Endothelial cell of umbilical vein (primary cell): ENCODE results near the gene CPEB2. TPM values are rescaled to one million over a fixed set of nuclear protein-coding genes. Genes with fewer than 3 reads are reported as not detected.

Experiments used
- BruUV-seq: library from RNA; stranded (reverse); fragments of 400-500 nt; replicated peaks from 2 replicates; lab custom pipeline; 2021; lab: Mats Ljungman, UMichigan
- CTCF ChIA-PET: fragments of 300-600, 350-600 bp; sonication (Branson Sonifier 250); formaldehyde crosslinking; loops from one replicate; lab custom pipeline; 2021; ENCODE audit warnings: antibody characterized with exemption, inconsistent platforms; lab: Charles Lee
- POLR2A ChIA-PET: fragments of 300-600, 350-600 bp; sonication (Branson Sonifier 250); formaldehyde crosslinking; loops from one replicate; lab custom pipeline; 2021; ENCODE audit warnings: antibody characterized with exemption, inconsistent platforms; lab: Charles Lee
- DNase-seq: peaks from one replicate; pipeline ENCODE4 v3.0.0-alpha.2; 2011; ENCODE audit warnings: low read depth, low spot score
- FAIRE-seq: peaks from 2 replicates; lab custom pipeline; 2011; peaks lifted over from hg19 to GRCh38; lab: Jason Lieb, UNC
- H2AFZ ChIP-seq: 2 replicates; pipeline ENCODE4 v1.6.0; 2012; ENCODE audit warnings: low read depth, low read length, control low read depth, inconsistent platforms
- H3K27ac ChIP-seq: 2 replicates; pipeline ENCODE4 v1.5.1; 2011; ENCODE audit warnings: low read depth, mild to moderate bottlenecking, control low read depth, low read length, moderate library complexity; ENCODE audit not compliant: insufficient read depth
- H3K27me3 ChIP-seq, 2 experiments: 2 replicates each; pipeline versions ENCODE4 v1.6.0 to v1.6.1; 2011; ENCODE audit warnings: low read length in 2 of 2, mixed read lengths in 1 of 2; ENCODE audit not compliant: control insufficient read depth in 2 of 2, insufficient read depth in 2 of 2
- H3K36me3 ChIP-seq, 2 experiments: 2 replicates in 1 of 2; 3 replicates in 1 of 2; pipeline ENCODE4 v1.5.1; 2011; ENCODE audit warnings: low read length in 2 of 2, mild to moderate bottlenecking in 1 of 2, moderate library complexity in 1 of 2; ENCODE audit not compliant: control insufficient read depth in 2 of 2, insufficient read depth in 2 of 2; ENCODE audit errors: extremely low read depth in 1 of 2
- H3K4me1 ChIP-seq: 3 replicates; pipeline ENCODE4 v1.5.1; 2011; ENCODE audit warnings: mild to moderate bottlenecking, low read length; ENCODE audit not compliant: control insufficient read depth, insufficient read depth; ENCODE audit errors: extremely low read depth
- H3K4me2 ChIP-seq: 2 replicates; pipeline ENCODE4 v1.6.1; 2011; ENCODE audit warnings: low read length, control low read depth, mixed read lengths; ENCODE audit not compliant: insufficient read depth
- H3K4me3 ChIP-seq, 3 experiments: fragments of 200-600 bp in 1 of 3; sonication (generic), shearing (Covaris generic) in 1 of 3; replicated peaks in 1 of 3; 2 replicates each; pipeline ENCODE4 v1.5.1; 2011 to 2016; ENCODE audit warnings: control low read depth in 3 of 3, low read length in 3 of 3, mild to moderate bottlenecking in 2 of 3, inconsistent platforms in 1 of 3, low read depth in 1 of 3, moderate library complexity in 1 of 3; ENCODE audit not compliant: insufficient read depth in 1 of 3
- H3K79me2 ChIP-seq: 2 replicates; pipeline ENCODE4 v1.6.0; 2012; ENCODE audit warnings: low read length, inconsistent platforms; ENCODE audit not compliant: control insufficient read depth, insufficient read depth
- H3K9ac ChIP-seq: replicated peaks from 2 replicates; pipeline ENCODE3; 2011; ENCODE audit warnings: low read length, control low read depth; ENCODE audit not compliant: insufficient read depth; ENCODE audit errors: extremely low read depth
- H3K9me1 ChIP-seq: replicated peaks from 3 replicates; pipeline ENCODE4 v1.6.0; 2011; ENCODE audit warnings: mild to moderate bottlenecking, low read length; ENCODE audit not compliant: control insufficient read depth, insufficient read depth; ENCODE audit errors: extremely low read depth
- H3K9me3 ChIP-seq: replicated peaks from 2 replicates; pipeline ENCODE4 v1.5.1; 2012; ENCODE audit warnings: low read length, inconsistent platforms; ENCODE audit not compliant: control insufficient read depth, insufficient read depth
- H4K20me1 ChIP-seq: replicated peaks from 2 replicates; pipeline ENCODE3; 2011; ENCODE audit warnings: mild to moderate bottlenecking, low read length; ENCODE audit not compliant: control insufficient read depth, insufficient read depth; ENCODE audit errors: extremely low read depth
- EZH2 ChIP-seq: IDR thresholded peaks from 2 replicates; pipeline ENCODE4 v1.6.1; 2012; ENCODE audit warnings: borderline replicate concordance, low read depth, mild to moderate bottlenecking, moderate library complexity, low read length, inconsistent platforms; ENCODE audit not compliant: severe bottlenecking
- FOS ChIP-seq: IDR thresholded peaks from 2 replicates; pipeline ENCODE4 v1.6.1; 2011; ENCODE audit warnings: mild to moderate bottlenecking, low read length, moderate library complexity, borderline replicate concordance; ENCODE audit not compliant: insufficient read depth
- GATA2 ChIP-seq: IDR thresholded peaks from 2 replicates; pipeline ENCODE4 v1.7.0; 2011; ENCODE audit warnings: low read depth, mild to moderate bottlenecking, moderate library complexity, mixed read lengths, low read length; ENCODE audit not compliant: insufficient read length, insufficient read depth
- JUN ChIP-seq: IDR thresholded peaks from 2 replicates; pipeline ENCODE4 v1.6.1; 2011; ENCODE audit warnings: borderline replicate concordance, low read depth; ENCODE audit not compliant: insufficient read length, insufficient read depth
- MYC ChIP-seq: IDR thresholded peaks from one replicate; pipeline ENCODE4 v1.6.1; 2011; ENCODE audit warnings: mild to moderate bottlenecking, low read depth, low read length
- POLR2A ChIP-seq: IDR thresholded peaks from 2 replicates; pipeline ENCODE4 v1.6.1; 2012; ENCODE audit warnings: low read depth, mild to moderate bottlenecking, control low read depth, low read length
- POLR2AphosphoS5 ChIP-seq: IDR thresholded peaks from 2 replicates; pipeline ENCODE4 v1.6.1; 2012; ENCODE audit warnings: low read depth, mild to moderate bottlenecking, control low read depth, low read length, moderate library complexity; ENCODE audit not compliant: insufficient read depth
- dilution Hi-C: fragments of 300-500 bp; cut with MboI; formaldehyde crosslinking; loops from one replicate; pipeline ENCODE4 v1.15.0; 2019; ENCODE audit warnings: low sequenced_read_pairs; ENCODE audit not compliant: extremely low pct_ligation_motif_present
- intact Hi-C: fragments of 100-400 bp; cut with micrococcal nuclease; formaldehyde crosslinking; loops from one replicate; pipeline ENCODE4 v1.10.0; 2022
- polyA plus RNA-seq, 4 experiments: library from polyadenylated mRNA; depleted of rRNA in 3 of 4; stranded (reverse) in 3 of 4; unstranded in 1 of 4; fragments of >200 nt; gene quantifications; 2 replicates each; pipeline versions ENCODE4 v1.2.1 to v1.2.3, GENCODE V29; 2011 to 2012; ENCODE audit warnings: missing spikeins in 1 of 4
- total RNA-seq: library from RNA; stranded (reverse); gene quantifications from 2 replicates; pipeline ENCODE4 v1.2.3, GENCODE V29; 2021
- TF ChIP-seq, protein P1 (sequence below): IDR thresholded peaks from 2 replicates; pipeline ENCODE4 v1.6.1; 2011; ENCODE audit not compliant: insufficient read depth, insufficient read length
- TF ChIP-seq, protein P2 (sequence below), 2 donors: IDR thresholded peaks; 1 replicate in 1 of 2; 2 replicates in 1 of 2; pipeline ENCODE4 v1.5.1; 2011; ENCODE audit warnings: low read length in 2 of 2, mild to moderate bottlenecking in 2 of 2, moderate library complexity in 2 of 2, control low read depth in 1 of 2, inconsistent platforms in 1 of 2, low read depth in 1 of 2; ENCODE audit not compliant: insufficient read depth in 1 of 2; ENCODE audit errors: extremely low read depth in 1 of 2

The CPEB2 gene
- total and polyA plus RNA-seq, 2 donors (not counting 3 experiments of a cell fraction or from before 2014, with no cell fraction given): 2.8 to 11.7 TPM

DNA sequence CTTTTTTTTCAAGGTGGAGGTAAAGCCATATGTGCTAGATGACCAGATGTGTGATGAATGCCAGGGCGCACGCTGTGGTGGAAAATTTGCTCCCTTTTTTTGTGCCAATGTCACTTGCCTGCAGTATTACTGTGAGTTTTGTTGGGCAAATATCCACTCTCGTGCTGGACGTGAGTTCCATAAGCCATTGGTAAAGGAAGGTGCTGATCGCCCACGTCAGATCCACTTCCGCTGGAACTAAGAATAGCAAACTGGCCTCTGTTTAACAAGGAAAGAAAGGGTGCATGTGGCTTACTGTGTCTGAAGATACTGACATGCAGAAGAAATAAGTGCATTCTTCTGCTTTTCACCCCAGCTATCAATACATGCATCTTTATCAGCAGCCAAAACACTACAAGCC lies 63.9 kb downstream of the CPEB2 start:
- peaks cover 0 to 2% of the 10 kb centered on the region in 2 experiments for H3K36me3 ChIP-seq
- FAIRE-seq: no peak
- no peaks in the 10 kb centered on the region for H3K9me3 ChIP-seq
- DNase-seq: no peak
- no peak overlapping the region for H3K27ac ChIP-seq
- dilution Hi-C loops: no loop called here
- POLR2A ChIA-PET: no interaction called here
- CTCF ChIA-PET: no interaction called here
- H3K4me1 ChIP-seq: no peaks in the 10 kb centered on the region
- intact Hi-C loops: no loop called here
- H3K27me3 ChIP-seq: no peaks in the 10 kb centered on the region
- H4K20me1 ChIP-seq: no peaks in the 10 kb centered on the region
- no peaks in the 10 kb centered on the region for H3K79me2 ChIP-seq
- no peaks in the 10 kb centered on the region for H3K9me1 ChIP-seq
- no TSS peak for BruUV-seq
- H3K4me3 ChIP-seq: no peak overlapping the region
- no peak overlapping the region for H2AFZ ChIP-seq
- no peak for TF ChIP-seq POLR2A
- TF ChIP-seq, protein P1, sequence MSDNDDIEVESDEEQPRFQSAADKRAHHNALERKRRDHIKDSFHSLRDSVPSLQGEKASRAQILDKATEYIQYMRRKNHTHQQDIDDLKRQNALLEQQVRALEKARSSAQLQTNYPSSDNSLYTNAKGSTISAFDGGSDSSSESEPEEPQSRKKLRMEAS: no peak
- no peak for TF ChIP-seq FOS
- TF ChIP-seq JUN: no peak
- no peak for TF ChIP-seq MYC
- TF ChIP-seq, protein P2, sequence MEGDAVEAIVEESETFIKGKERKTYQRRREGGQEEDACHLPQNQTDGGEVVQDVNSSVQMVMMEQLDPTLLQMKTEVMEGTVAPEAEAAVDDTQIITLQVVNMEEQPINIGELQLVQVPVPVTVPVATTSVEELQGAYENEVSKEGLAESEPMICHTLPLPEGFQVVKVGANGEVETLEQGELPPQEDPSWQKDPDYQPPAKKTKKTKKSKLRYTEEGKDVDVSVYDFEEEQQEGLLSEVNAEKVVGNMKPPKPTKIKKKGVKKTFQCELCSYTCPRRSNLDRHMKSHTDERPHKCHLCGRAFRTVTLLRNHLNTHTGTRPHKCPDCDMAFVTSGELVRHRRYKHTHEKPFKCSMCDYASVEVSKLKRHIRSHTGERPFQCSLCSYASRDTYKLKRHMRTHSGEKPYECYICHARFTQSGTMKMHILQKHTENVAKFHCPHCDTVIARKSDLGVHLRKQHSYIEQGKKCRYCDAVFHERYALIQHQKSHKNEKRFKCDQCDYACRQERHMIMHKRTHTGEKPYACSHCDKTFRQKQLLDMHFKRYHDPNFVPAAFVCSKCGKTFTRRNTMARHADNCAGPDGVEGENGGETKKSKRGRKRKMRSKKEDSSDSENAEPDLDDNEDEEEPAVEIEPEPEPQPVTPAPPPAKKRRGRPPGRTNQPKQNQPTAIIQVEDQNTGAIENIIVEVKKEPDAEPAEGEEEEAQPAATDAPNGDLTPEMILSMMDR (IDR thresholded peaks at IDR 0.05; ENCODE audit: extremely low read depth in 1 of 2, insufficient read depth in 1 of 2, low read depth in 1 of 2, low read length in 2 of 2): no peak
- no peak for TF ChIP-seq POLR2AphosphoS5
- no peak for TF ChIP-seq GATA2
- no peak for TF ChIP-seq EZH2
- no peak overlapping the region for H3K4me2 ChIP-seq
- no peak overlapping the region for H3K9ac ChIP-seq
